Inflammatory macrophage treated with lipopolysaccharide for 1 hour (primary cell): ENCODE data around the gene YIF1A.
"Not testable (repeated sequence)": the region's sequence is repeated elsewhere in the genome, so short reads cannot be mapped to it uniquely, and the experiment has no call there.

Experiments
- DNase-seq, 2 donors: peaks; one replicate each; pipeline ENCODE4 v3.0.0-alpha.2; 2020 to 2022

Gene YIF1A

DNA sequence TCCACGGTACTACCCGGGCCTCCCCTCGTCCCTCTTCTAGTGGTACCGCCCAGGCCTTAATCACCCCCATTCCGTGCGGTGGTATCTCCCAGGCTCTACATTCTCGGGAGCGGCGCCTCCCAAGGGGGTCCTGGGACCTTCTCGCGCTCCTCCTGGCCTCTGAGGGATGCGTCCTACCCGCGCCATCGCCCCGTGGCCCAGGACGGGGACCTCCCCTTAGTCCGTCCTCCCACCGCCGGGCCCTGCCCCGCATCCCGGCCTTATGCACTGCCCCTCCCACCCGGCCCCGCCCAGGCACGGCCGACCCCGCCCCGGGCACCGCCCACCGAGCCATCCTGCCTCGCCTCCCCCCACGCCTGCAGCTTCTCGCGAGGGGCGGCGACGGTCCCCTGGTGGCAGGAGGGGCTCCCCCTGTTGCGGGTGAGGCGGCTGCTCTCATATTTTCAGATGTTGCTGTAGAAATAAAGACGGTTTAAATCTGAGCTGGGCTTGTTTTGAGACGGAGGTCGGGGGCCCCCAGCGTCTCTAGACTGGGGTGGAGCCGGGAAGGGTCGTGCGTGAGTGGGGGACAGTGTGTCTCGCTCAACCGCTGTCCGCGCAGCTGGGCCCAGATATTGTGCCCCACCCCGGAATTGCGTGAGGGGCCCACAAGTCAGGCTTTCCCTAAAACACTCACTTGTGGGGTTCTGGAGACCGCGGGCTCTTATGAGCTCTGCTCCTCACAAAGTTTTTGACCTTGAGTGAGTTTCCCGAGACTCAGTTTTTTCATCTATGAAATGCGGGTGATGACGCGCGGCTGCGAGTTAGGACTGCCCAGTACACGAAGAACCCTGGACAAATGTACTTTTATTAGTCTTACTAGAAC lies 21.3 kb downstream of the YIF1A start:
- peak; percentile 76 to 79 for DNase-seq

DNA sequence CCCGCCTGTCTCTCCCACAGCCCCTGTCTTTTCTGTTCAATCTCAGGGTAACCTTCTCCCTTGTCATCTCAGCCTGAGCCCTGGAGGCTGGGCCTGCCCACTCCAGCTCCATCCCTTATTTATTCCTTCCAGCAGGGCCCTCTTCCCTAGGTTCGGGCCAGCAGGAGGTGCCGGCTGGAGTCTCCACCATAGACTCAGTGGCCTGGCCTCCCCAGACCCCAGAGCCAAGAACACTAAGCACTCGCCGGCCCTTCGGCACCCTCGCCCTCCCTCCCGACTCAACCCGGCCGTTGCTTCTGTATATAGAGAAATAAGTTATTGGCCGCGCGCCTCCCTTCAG lies 21.9 kb downstream of the YIF1A start:
- no peak for DNase-seq

DNA sequence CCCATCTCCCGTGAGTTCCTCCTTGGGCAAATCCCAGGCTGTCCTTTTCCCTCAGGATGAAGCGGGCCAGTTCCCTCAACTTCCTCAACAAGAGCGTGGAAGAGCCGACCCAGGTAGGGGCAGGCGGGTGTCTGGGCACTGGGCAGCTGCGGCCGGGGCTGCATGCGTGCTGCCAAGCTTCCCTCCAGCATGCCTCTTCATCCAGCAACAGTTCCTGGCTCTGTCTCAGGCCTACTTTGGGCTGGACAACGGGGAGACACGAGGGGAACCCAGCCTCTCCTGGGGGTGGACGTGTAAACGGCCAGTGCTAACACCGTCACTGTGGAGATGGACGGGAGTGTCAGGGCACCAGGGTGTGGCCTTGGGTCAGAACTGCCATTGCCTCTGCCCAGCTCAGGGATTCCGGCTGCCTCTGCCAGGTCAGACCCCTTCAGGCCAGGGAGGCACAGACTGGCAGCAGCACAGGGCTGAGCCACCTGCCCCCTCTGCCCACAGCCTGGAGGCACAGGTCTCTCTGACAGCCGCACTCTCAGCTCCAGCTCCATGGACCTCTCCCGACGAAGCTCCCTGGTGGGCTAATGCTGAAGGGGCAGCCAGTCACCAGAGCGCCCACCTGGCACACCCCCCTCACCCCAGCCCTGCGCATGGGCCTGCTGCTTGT lies 22.4 kb downstream of the YIF1A start:
- no peak for DNase-seq

DNA sequence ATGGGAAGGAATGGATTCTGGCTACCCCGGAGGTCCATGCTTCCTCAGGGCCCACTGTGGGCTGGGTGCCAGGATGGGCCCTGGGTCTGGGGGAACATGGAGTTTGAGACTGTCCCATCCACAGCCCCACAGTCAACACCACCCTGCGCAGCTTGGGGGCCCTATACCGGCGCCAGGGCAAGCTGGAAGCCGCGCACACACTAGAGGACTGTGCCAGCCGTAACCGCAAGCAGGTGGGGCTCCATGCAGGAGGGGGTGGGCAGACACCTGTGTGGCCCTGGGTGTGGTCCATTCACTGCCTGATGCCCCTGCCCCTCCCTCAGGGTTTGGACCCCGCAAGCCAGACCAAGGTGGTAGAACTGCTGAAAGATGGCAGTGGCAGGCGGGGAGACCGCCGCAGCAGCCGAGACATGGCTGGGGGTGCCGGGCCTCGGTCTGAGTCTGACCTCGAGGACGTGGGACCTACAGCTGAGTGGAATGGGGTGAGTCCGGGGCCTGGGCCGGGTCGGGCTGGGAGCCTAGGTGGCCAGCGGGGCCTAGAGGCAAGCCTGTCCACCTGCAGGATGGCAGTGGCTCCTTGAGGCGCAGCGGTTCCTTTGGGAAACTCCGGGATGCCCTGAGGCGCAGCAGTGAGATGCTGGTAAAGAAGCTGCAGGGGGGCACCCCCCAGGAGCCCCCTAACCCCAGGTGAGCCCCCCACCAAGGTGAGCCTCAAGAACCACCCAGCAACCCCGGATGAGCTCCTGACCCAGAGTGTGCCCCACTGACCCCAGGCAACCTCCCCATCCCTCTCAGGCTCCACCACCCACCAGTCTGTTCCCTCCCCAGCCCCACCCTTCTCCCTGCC lies 23.2 kb downstream of the YIF1A start:
- no peak for DNase-seq

DNA sequence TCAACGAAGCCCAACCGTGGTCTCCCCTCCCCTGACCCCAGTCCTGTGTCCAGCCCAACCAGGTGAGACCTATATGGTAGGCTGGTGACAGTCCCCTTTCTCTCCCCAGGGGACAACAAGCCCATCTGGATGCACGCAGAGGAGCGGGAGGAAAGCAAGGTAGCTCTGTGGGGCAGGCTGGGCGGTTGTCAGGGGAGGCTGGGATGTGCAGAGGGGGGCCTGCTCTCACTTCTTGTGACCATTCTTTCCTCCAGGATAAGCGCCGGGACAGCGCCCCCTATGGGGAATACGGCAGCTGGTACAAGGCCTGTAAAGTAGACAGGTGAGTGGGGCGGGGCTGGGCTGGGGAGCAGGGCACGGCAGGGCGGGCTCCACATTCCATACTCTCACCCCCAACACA lies 24.0 kb downstream of the YIF1A start:
- DNase-seq, result no peak

DNA sequence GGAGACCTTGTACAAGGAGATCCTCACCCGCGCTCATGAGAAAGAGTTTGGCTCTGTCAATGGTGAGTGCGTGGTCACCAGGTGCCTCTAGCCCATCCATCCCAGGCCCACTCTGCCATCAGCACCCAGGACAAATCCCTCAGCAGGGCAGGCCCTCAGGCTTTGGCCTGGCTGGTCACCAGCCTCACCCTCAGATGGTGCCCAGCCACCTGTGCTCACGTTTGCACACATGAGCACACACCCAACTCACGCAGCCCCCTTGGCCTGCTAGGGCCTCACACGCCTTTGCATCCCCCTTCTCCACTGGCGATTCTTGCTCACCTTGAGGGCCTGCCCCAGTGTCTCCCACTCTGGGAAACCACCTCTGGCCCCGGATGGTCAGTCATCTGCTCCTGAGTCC lies 24.6 kb downstream of the YIF1A start:
- DNase-seq, result no peak

DNA sequence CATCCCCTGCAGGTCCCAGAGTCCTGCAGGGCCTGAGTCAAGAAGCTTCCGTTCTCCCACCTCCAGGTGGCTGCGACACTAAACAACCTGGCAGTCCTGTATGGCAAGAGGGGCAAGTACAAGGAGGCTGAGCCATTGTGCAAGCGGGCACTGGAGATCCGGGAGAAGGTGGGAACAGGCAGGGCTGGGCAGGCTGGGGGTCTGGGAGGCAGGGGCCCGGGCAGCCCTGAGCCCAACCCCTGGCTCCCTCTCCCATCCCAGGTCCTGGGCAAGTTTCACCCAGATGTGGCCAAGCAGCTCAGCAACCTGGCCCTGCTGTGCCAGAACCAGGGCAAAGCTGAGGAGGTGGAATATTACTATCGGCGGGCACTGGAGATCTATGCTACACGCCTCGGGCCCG lies 25.2 kb downstream of the YIF1A start:
- DNase-seq, result no peak

DNA sequence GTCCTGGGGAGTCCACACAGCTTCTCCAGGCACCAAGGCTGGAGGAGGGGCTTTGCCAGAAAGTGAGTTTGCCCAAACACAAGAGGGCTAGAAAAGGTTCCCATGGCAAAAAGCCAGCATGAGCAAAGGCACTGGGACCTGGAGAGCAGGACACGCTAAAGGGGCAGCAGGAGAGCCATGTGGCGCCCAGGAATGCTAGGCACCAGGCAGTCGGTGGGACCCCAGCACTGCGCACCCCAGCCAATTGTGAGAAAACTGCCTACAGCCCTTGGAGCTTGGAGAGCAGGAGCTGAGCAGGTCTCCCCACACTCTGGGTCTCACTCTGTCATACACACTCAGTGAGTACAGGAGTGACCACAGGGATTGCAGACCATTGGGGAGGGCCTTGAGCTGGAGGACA lies 25.7 kb downstream of the YIF1A start:
- no peak for DNase-seq

DNA sequence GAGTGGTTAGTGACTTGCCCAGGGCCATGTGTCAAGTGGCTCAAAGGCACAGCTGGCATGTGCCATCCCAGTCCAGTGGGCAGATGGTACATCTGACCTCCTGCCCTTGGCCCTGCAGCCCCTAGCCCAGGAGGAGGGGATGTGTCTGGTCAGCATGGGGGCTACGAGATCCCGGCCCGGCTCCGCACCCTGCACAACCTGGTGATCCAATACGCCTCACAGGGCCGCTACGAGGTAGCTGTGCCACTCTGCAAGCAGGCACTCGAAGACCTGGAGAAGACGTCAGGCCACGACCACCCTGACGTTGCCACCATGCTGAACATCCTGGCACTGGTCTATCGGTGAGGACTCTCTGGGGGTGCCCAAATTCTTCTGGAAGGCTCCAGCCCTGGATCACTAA lies 26.2 kb downstream of the YIF1A start:
- DNase-seq, result no peak

DNA sequence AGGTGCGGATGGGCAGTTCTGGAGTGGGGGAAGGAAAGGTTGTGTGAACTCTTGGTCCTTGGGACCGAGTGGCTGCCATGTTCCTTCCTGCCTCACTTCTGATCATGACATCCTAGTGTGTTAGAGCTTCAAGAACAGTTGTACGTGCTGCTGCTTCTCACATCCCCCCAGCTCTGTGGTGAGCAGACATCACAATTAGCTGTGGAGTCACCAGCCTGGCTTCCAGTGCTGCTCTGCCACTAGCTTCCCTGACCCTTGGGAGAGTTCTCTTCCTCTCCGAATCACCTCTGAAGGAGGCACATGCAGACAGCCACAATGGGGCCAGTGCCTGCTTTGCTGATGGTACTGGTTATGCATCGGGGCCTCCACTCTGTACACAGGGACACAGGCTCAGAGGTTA lies 26.8 kb downstream of the YIF1A start:
- DNase-seq, result no peak

DNA sequence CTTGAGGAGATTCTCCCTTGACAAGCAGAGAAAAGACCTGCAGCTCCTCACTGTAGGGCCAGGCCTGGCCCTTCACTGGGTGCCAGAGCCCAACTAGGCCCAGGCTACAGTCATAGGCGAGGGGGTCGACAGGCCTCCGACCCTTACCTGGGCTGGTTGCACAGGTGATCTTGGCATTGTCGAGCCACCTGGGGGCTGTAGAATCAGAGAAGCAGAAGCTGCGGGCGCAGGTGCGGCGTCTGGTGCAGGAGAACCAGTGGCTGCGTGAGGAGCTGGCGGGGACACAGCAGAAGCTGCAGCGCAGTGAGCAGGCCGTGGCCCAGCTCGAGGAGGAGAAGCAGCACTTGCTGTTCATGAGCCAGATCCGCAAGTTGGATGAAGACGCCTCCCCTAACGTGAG lies 27.4 kb downstream of the YIF1A start:
- DNase-seq, result no peak

DNA sequence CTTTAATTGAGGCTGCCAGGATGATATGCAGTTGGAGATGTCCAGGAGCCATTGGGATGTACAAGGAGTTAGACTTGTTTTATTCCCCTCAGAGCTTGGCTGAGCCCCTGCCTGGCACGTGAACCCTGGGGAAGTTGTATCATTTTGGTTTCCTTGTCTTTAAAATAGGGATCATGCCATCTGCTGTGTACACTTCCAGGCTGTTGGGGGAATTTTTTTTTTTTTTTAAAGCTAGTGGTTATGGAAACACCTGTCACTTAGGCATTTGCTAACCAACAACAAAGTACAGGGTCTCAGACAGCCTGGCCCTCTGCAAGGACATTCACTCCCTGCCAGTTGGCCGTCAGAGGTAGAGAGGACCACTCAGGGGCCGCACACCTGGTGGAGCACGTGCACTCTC lies 29.0 kb downstream of the YIF1A start:
- no peak for DNase-seq

DNA sequence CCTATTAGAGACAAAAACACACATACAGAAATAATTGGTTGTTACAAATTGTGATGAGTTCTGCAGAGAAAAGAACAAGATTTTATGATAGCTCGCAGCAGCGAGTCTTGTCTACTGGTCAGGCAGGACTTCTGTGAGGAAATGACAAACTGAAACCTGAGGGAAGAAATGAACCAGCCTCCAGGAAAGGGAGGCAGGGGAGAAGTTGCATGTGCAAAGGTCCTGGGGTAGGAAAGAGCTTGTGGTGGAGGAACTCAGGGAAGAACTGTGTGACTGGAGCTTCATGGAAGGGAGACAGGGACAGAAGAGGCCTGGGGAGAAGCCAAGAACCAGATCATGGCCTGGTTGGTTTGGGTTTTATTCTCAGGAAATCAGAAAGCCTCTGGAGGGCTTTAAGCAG lies 29.7 kb downstream of the YIF1A start:
- no peak for DNase-seq

DNA sequence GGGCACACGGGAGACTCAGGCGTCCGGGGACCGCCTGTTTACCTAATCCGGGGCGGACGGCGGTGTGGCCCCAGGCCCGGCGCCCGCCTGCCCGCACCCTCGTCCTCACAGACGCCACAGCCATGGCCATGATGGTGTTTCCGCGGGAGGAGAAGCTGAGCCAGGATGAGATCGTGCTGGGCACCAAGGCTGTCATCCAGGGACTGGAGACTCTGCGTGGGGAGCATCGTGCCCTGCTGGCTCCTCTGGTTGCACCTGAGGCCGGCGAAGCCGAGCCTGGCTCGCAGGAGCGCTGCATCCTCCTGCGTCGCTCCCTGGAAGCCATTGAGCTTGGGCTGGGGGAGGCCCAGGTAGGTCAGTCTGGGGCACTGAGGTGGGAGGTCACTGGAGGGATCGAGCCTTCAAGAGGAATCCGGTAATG lies 30.5 kb downstream of the YIF1A start:
- DNase-seq, result no peak

DNA sequence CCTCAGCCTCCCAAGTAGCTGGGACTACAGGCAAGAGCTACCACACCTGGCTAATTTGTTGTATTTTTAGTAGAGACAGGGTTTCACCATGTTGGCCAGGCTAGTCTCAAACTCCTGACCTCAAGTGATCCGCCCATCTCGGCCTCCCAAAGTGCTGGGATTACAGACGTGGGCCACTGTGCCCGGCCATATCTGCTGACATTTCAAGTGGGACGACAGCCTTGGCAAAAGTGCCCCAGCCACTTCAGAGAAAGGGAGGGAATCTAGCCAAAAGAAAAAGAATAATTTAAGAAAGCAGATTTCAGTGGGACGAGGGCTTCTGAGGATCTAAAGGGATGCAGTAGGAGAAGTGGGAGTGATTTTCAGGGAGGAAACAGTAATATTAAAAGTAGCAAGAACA lies 35.9 kb downstream of the YIF1A start:
- DNase-seq, result not testable (repeated sequence)

DNA sequence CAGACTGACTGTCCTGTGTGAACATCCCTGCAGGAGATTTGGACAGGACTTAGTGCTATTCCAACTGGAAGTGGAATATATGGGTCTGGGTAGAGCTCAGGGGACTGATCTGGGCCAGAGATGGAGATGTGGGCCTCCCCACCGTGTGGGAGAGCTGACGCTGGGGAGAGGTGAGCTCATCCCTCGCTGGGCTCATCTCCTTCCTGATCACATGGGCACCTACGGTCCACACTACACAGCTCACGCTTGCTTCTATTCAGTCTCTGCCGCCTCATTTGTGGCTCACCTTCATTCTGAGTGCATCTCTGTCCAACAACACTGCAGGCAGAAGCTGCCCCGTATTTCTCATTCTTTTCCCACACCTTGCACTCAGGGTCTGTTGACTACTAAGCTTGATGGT lies 37.1 kb downstream of the YIF1A start:
- no peak for DNase-seq

DNA sequence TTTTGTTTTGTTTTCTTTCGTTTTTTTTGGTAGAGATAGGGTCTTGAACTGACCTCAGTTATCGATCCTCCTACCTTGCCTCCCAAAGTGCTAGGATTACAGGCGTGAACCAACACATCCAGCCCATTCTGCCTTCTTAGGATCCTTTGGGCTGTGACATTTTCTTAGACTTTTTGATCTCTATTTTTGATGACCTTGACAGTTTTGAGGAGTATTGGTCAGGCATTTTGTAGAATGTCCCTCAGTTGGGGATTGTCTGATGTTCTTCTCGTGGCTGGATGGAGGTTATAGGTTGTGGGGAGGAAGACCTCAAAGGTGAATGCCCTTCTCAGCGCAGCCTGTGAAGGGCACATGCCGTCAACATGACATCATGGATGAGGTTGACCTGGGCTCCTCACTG lies 40.0 kb downstream of the YIF1A start:
- DNase-seq, result no peak

DNA sequence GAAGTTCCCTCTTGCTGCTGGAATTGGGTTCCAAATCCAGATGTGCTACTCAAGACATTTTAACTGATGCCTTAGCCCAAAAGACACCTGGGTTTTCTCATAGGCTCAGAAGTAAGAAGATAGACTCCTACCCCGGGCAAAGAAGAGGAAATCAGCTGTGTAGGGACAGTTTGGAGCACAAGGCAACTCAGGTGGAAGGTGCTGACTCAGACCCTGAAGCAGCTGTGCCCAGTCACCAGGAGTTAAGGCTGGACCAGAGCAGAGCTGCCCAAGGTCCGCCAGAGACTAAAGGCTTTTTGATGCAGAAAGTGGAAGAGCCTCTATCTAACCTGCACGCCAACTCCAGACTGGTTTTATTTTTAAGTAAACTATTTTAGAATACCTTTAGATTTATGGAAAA lies 41.1 kb downstream of the YIF1A start:
- DNase-seq, result no peak

DNA sequence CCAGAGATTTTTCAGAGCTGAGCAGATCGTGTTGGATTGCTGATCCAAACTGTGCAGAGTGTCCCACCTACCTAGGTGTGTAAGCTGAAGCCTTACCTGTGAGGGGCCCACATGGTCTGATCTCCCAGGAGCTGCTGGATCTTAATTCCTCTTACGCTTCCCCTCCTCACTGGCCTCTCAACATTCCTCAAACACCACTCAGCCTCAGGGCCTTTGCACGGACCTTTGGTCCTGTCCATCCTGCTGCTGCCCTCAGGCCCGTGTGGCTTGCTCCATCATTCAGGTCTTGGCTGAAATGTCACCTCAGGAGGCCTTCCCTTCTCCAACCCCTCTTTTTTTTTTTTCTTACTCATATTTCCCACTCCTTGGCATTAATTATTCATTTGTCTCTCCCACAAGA lies 41.6 kb downstream of the YIF1A start:
- no peak for DNase-seq

DNA sequence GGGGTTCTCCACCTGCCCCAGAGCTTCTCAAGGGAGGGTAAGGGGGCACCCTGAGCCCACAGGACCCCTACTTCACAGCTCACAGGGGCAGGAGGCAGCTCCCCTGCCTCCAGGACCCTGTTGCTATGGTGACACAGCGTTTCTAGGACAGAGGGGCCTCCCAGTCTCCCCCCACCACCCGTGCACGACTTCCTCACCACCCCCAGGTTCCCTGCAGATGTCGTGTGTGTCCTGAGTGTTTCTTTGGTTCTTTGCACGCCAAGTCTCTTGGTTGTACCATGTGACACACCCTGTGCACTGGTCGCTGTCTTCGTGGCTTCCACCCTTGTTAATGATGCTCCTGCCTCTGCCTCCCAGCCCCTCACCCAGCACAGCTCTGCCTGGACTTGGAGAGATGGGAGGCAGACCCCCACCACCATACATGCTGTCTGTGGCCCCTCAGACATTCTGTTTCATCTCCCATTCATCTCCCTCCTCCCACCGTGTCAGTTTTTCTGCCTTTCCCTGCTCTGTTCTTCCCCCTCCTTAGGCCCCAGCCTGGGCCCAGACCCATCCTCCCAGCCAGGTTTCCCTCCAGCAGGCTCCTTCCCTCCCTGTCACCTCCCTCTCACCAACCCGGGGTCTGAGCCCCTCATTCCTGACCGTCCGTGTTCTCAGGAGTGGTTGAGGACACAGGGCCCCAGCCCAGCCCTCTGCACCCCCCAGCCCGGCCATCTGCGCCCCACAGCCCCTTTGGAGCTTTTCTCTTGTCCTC lies 45.0 kb downstream of the YIF1A start:
- no peak for DNase-seq

DNA sequence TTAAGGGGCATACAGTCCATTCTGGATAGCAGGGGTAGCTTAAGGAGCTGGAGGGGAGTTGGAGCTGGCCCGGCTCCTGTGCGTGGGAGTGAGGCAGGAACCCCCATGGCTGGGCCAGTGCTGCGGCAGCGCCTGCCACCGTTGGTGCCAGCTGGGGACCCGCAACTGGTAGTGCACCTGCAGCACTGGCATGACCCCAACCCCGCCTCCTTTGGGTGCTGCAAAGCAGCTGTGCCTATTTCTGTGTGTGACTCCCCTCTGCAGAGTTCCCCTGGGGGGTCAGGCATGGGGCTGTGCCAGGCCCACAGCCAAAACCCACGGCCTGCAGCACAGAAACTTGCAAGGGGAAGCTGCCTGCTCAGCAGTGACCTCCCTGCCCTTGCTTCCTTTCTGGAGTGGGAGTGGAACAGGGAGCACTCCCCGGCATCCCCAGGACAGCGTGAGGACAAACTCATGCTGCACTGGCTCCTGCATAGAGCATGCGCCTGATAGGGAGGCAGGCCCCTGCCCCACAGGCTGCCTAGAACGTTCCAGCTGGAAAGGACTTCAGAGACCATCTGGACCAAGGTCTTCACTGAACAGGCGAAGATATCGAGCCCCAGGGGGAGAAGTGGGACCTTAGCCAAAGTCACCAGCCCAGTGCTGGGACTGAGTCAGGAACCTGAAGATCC lies 46.7 kb downstream of the YIF1A start:
- no peak for DNase-seq

DNA sequence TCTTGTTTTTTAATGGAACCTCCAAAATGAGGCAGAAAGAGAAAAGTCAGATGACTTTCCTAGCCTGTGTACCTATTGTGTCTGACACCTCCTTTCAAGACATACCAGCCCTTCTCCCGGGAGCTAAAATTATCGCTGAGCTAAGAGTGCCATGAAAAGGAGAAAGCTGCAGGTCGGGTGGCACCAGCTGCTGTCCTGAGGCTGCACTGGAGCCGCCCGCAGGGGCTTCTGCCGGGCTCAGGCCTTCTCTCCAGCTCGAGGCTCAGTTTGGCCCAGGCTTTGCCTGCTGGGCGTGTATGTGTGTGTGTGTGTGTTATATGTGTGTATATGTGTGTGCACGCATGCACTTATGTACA lies 48.2 kb downstream of the YIF1A start:
- DNase-seq, result no peak
